B cell (primary cell): ENCODE data around the gene NOS1. TPM values are rescaled to one million over a fixed set of nuclear protein-coding genes. Genes with fewer than 3 reads are reported as not detected.

Experiments used
- ATAC-seq: fragments of 200-7000 bp; cut with Tn5 transposase; one replicate; pipeline ENCODE4 v1.10.0; 2021; ENCODE audit warnings: low read depth, mild to moderate bottlenecking, moderate number of reproducible peaks, moderate library complexity
- CTCF ChIA-PET: fragments of 350-600 bp; sonication (Branson Sonifier 250); formaldehyde crosslinking; loops from one replicate; lab custom pipeline; 2021; ENCODE audit warnings: antibody characterized with exemption, inconsistent platforms; lab: Charles Lee
- POLR2A ChIA-PET: fragments of 350-600 bp; sonication (Branson Sonifier 250); formaldehyde crosslinking; loops from one replicate; lab custom pipeline; 2021; ENCODE audit warnings: antibody characterized with exemption; lab: Charles Lee
- DNase-seq: peaks from one replicate; pipeline ENCODE4 v3.0.0; 2013
- H2AFZ ChIP-seq: 2 replicates; pipeline ENCODE4 v1.6.1; 2012; ENCODE audit warnings: mild to moderate bottlenecking, low read depth, low read length; ENCODE audit not compliant: insufficient read depth, poor library complexity, severe bottlenecking
- H3K27ac ChIP-seq, 2 donors: 1 replicate in 1 of 2; 2 replicates in 1 of 2; pipeline ENCODE4 v1.5.1; 2012 to 2013; ENCODE audit warnings: low read length in 2 of 2, mild to moderate bottlenecking in 2 of 2, moderate library complexity in 1 of 2
- H3K27me3 ChIP-seq, 4 experiments: fragments of 200-600 bp in 1 of 4; sonication (generic) in 1 of 4; replicated peaks in 1 of 4; 1 replicate in 2 of 4; 2 replicates in 2 of 4; pipeline versions ENCODE4 v1.6.1 to v1.7.0; 2013 to 2016; ENCODE audit warnings: low read length in 3 of 4, mild to moderate bottlenecking in 2 of 4, mixed read lengths in 1 of 4, moderate library complexity in 1 of 4; ENCODE audit not compliant: insufficient read depth in 4 of 4, control insufficient read depth in 3 of 4; ENCODE audit errors: control extremely low read depth in 1 of 4
- H3K36me3 ChIP-seq, 2 experiments: replicated peaks in 1 of 2; 1 replicate in 1 of 2; 2 replicates in 1 of 2; pipeline versions ENCODE4 v1.6.1 to v1.7.1; 2013; ENCODE audit warnings: low read length in 1 of 2; ENCODE audit not compliant: insufficient read depth in 2 of 2, control insufficient read depth in 1 of 2; ENCODE audit errors: control extremely low read depth in 1 of 2, extremely low read depth in 1 of 2
- H3K4me1 ChIP-seq, 2 donors: fragments of 200-600 bp in 1 of 2; sonication (generic) in 1 of 2; 1 replicate in 1 of 2; 2 replicates in 1 of 2; pipeline versions ENCODE4 v1.5.1 to v1.6.1; 2013 to 2017; ENCODE audit warnings: low read length in 2 of 2; ENCODE audit not compliant: control insufficient read depth in 2 of 2, insufficient read depth in 2 of 2
- H3K4me2 ChIP-seq: replicated peaks from 2 replicates; pipeline ENCODE3; 2012; ENCODE audit warnings: mild to moderate bottlenecking, low read depth, low read length; ENCODE audit not compliant: poor library complexity, severe bottlenecking
- H3K4me3 ChIP-seq, 5 experiments: fragments of 200-600 bp in 1 of 5; sonication (generic) in 1 of 5; 1 replicate in 3 of 5; 2 replicates in 2 of 5; pipeline versions ENCODE4 v1.5.1 to v1.7.0; 2011 to 2016; ENCODE audit warnings: low read length in 4 of 5, mild to moderate bottlenecking in 4 of 5, low read depth in 2 of 5, control low read depth in 1 of 5, moderate library complexity in 1 of 5; ENCODE audit not compliant: insufficient read depth in 1 of 5; ENCODE audit errors: control extremely low read depth in 1 of 5, extremely low read depth in 1 of 5
- H3K79me2 ChIP-seq: fragments of 200-600 bp; sonication (generic); one replicate; pipeline ENCODE4 v1.6.0; 2016; ENCODE audit warnings: low read length; ENCODE audit not compliant: control insufficient read depth, insufficient read depth
- H3K9ac ChIP-seq: fragments of 200-600 bp; sonication (generic); 2 replicates; pipeline ENCODE4 v1.6.1; 2017; ENCODE audit warnings: mild to moderate bottlenecking, low read length, moderate library complexity
- H3K9me3 ChIP-seq, 3 donors: one replicate each; pipeline versions ENCODE4 v1.6.1 to v1.7.1; 2013; ENCODE audit warnings: low read length in 2 of 3; ENCODE audit not compliant: control insufficient read depth in 2 of 3, insufficient read depth in 1 of 3; ENCODE audit errors: control extremely low read depth in 1 of 3
- H4K20me1 ChIP-seq: 2 replicates; pipeline ENCODE4 v1.6.0; 2012; ENCODE audit warnings: mild to moderate bottlenecking, low read length; ENCODE audit not compliant: insufficient read depth, control insufficient read depth, poor library complexity, severe bottlenecking
- H3K27ac Mint-ChIP-seq: one replicate; pipeline ENCODE4 v1.8.0; 2021; ENCODE audit warnings: mixed read lengths
- H3K27me3 Mint-ChIP-seq: one replicate; pipeline ENCODE4 v1.8.0; 2021; ENCODE audit warnings: mixed read lengths
- H3K4me1 Mint-ChIP-seq: one replicate; pipeline ENCODE4 v1.8.0; 2021; ENCODE audit warnings: mixed read lengths
- H3K4me3 Mint-ChIP-seq: one replicate; pipeline ENCODE4 v1.8.0; 2021; ENCODE audit warnings: mixed read lengths
- H3K9me3 Mint-ChIP-seq: one replicate; pipeline ENCODE4 v1.8.0; 2022; ENCODE audit warnings: mixed read lengths; ENCODE audit not compliant: insufficient read depth
- EZH2 ChIP-seq: IDR thresholded peaks from 2 replicates; pipeline ENCODE4 v1.6.1; 2012; ENCODE audit warnings: borderline replicate concordance, low read depth, mild to moderate bottlenecking, moderate library complexity, low read length; ENCODE audit not compliant: insufficient read depth, poor library complexity, severe bottlenecking
- WGBS: methylation state at CpG from one replicate; pipeline ENCODE4 v1.1.5; 2013; ENCODE audit warnings: missing lambda C conversion rate; ENCODE audit not compliant: insufficient coverage; 5-methylcytosine and 5-hydroxymethylcytosine counted together
- intact Hi-C: fragments of 100-400 bp; cut with micrococcal nuclease; formaldehyde crosslinking; loops from one replicate; pipeline ENCODE4 v1.10.0; 2022
- polyA plus RNA-seq: library from polyadenylated mRNA; depleted of rRNA; stranded (reverse); fragments of >200 nt; gene quantifications from 2 replicates; pipeline ENCODE4 v1.2.3, GENCODE V29; 2012
- total RNA-seq, 2 donors: library from RNA; stranded (reverse); fragments of 120-200 nt in 1 of 2; gene quantifications; 1 replicate in 1 of 2; 2 replicates in 1 of 2; pipeline versions ENCODE4 v1.2.3 to v1.2.4, GENCODE V29; 2013 to 2022
- TF ChIP-seq, protein P1 (sequence below): fragments of 200-600 bp; IDR thresholded peaks from one replicate; pipeline ENCODE4 v1.8.0; 2022; ENCODE audit warnings: antibody characterized with exemption, mild to moderate bottlenecking

NOS1 gene
- total and polyA plus RNA-seq, 2 donors (not counting 1 experiment from before 2014, with no cell fraction given), result not detected

DNA sequence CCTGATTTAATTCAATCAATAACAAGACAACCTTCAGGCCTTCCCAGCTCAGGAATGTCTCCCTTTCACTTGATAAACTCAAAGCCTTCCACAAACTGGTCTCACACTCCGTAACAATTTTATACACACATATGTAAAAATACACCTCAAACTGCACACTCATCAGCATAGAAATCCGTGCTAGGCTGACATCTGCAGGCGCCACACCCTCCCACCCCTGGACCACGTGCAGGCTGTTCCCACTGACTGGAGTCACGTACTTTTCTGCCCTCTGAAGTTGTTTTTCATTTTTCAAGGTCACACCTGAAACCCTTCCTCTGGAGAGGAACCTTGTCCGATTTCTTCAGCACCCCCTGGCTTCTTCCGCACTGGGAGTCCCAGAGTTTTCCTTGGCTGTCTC lies 198.8 kb downstream of the NOS1 start:
- Histone ChIP-seq H3K4me1 (no peaks in the 10 kb centered on the region), H4K20me1 (no peaks in the 10 kb centered on the region), H3K36me3 (peaks cover 8 to 89% of the 10 kb centered on the region in 2 experiments), H3K4me3 (no peak overlapping the region), H3K4me2 (no peak overlapping the region), H3K27me3 (no peaks in the 10 kb centered on the region), H3K9ac (no peak overlapping the region), H3K79me2 (no peaks in the 10 kb centered on the region), H3K9me3 (no peaks in the 10 kb centered on the region), H2AFZ (no peak overlapping the region), H3K27ac (no peak overlapping the region)
- no peak overlapping the region for H3K27ac Mint-ChIP-seq
- H3K27me3 Mint-ChIP-seq, result no peaks in the 10 kb centered on the region
- no peaks in the 10 kb centered on the region for H3K4me1 Mint-ChIP-seq
- 95% methylated on average over 6 of the region's 7 CpGs for WGBS
- DNase-seq, result no peak
- ChIA-PET POLR2A (no interaction called here), CTCF (no interaction called here)
- no peak for TF ChIP-seq EZH2
- TF ChIP-seq, protein P1, sequence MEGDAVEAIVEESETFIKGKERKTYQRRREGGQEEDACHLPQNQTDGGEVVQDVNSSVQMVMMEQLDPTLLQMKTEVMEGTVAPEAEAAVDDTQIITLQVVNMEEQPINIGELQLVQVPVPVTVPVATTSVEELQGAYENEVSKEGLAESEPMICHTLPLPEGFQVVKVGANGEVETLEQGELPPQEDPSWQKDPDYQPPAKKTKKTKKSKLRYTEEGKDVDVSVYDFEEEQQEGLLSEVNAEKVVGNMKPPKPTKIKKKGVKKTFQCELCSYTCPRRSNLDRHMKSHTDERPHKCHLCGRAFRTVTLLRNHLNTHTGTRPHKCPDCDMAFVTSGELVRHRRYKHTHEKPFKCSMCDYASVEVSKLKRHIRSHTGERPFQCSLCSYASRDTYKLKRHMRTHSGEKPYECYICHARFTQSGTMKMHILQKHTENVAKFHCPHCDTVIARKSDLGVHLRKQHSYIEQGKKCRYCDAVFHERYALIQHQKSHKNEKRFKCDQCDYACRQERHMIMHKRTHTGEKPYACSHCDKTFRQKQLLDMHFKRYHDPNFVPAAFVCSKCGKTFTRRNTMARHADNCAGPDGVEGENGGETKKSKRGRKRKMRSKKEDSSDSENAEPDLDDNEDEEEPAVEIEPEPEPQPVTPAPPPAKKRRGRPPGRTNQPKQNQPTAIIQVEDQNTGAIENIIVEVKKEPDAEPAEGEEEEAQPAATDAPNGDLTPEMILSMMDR, result no peak
- intact Hi-C loops, result no loop called here
- no peak overlapping the region for H3K4me3 Mint-ChIP-seq
- H3K9me3 Mint-ChIP-seq, result no peaks in the 10 kb centered on the region
- ATAC-seq, result no peak

DNA sequence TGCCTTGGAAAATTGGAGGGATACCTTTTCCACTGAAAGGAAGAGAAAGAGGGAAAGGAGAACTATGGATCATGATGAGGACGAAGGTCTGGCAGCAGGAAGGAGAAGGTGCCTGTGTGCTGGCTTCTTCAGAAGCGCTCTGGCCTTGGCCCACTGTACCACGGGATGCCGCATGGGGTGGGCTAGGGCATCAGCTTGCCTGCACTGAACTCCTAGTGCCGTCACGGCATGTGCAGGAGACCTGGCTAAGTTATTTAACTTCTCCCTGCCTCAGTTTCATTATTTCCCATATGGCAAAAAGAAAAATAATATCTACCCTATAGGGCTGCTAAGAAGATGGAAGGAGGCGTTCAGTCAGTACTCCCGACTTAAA lies 199.3 kb downstream of the NOS1 start:
- peaks cover 4 to 90% of the 10 kb centered on the region in 2 experiments for H3K36me3 ChIP-seq
- H3K4me1 Mint-ChIP-seq, result no peaks in the 10 kb centered on the region
- H3K27ac Mint-ChIP-seq, result no peak overlapping the region
- WGBS, result 100% methylated on average over 4 of the region's 8 CpGs
- TF ChIP-seq, protein P1, result no peak
- no peak for TF ChIP-seq EZH2
- ChIA-PET POLR2A (no interaction called here), CTCF (no interaction called here)
- H3K9me3 Mint-ChIP-seq, result no peaks in the 10 kb centered on the region
- no peak overlapping the region for H3K4me3 Mint-ChIP-seq
- no peak overlapping the region for H3K27ac ChIP-seq
- no peaks in the 10 kb centered on the region for H3K4me1 ChIP-seq
- no peak overlapping the region for H3K9ac ChIP-seq
- no peak overlapping the region for H3K4me2 ChIP-seq
- H2AFZ ChIP-seq, result no peak overlapping the region
- intact Hi-C loops, result no loop called here
- no peaks in the 10 kb centered on the region for H3K79me2 ChIP-seq
- no peak for ATAC-seq
- H3K4me3 ChIP-seq, result no peak overlapping the region
- H4K20me1 ChIP-seq, result no peaks in the 10 kb centered on the region
- DNase-seq, result no peak
- no peaks in the 10 kb centered on the region for H3K27me3 ChIP-seq
- no peaks in the 10 kb centered on the region for H3K27me3 Mint-ChIP-seq
- H3K9me3 ChIP-seq, result no peaks in the 10 kb centered on the region
